HG03432 (cell line): ENCODE data around the gene BBC3.

Source experiments
- ATAC-seq: cut with Tn5 transposase; IDR thresholded peaks from one replicate; pipeline ENCODE4 v1.9.1; 2021; ENCODE audit warnings: mild to moderate bottlenecking, moderate library complexity; ENCODE audit not compliant: unreplicated experiment

BBC3 gene

DNA sequence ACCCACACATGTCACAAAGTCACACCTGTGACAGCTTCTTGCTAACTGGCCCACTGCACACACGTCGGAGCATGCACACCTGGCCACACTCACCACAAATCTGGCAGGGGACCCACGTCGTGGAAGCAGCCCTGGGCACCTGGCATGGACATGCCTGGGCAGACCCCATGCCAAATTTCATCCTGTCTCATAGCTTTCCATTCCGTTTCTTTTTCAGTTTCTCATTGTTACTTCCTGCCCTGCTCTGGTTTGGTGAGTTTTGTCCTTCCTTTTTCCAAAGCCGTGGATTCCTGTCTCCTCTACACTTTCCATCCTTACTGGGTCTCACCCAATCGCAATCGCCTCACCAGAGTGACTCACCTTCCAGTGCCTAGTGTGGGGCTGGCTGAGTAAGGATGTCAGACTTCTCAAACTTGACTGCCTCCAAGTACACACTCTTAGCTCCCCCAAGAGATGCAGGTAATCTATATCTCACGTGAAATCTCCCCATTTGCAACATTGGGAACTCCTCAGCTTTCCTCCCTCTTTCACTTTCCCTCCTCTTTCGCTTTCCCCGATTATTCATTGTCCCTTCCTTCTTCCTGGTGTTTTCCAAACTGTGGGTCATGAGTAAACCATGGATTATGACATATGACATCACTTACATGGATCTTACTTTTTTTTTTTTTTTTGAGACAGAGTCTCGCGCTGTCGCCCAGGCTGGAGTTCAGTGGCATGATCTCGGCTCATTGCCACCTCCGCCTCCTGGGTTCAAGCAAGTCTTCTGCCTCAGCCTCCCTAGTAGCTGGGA lies 1.6 kb upstream of the BBC3 start:
- no peak for ATAC-seq

DNA sequence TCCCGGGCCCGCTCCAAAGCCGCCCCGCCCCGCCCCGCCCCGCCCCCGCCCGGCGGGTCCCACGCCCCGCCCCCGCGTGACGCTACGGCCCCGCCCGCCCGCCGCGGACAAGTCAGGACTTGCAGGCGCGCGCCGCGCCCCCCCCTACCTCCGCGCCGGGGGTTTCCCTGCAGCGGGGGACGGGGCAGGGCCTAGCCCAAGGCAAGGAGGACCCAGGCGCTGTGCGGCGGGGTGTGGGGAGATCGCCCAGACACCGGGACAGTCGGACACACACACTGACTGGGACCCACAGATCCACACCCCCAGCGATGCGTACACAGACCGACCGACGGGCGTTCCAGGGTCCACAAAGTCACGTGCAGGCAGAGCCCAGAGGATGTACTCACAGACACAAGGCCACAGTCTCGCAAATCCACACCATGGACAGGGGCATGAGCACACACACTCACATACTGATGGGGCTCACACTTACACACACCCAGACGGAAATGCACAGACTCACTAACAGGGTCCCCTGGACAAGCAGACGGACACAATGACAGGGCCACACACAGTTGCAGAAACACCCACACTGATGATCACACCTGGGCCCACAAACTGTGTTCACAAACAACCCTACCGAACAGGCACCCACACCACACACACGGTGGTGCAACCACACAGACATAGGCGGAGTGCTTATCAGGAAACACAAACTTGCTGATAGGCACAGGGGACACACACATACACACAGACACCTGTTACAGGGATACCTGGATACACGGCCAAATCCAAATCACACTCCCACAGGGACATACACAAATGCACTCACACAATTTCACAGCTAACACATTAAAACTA lies 436 bp upstream of the BBC3 start:
- peak; percentile 34 for ATAC-seq

DNA sequence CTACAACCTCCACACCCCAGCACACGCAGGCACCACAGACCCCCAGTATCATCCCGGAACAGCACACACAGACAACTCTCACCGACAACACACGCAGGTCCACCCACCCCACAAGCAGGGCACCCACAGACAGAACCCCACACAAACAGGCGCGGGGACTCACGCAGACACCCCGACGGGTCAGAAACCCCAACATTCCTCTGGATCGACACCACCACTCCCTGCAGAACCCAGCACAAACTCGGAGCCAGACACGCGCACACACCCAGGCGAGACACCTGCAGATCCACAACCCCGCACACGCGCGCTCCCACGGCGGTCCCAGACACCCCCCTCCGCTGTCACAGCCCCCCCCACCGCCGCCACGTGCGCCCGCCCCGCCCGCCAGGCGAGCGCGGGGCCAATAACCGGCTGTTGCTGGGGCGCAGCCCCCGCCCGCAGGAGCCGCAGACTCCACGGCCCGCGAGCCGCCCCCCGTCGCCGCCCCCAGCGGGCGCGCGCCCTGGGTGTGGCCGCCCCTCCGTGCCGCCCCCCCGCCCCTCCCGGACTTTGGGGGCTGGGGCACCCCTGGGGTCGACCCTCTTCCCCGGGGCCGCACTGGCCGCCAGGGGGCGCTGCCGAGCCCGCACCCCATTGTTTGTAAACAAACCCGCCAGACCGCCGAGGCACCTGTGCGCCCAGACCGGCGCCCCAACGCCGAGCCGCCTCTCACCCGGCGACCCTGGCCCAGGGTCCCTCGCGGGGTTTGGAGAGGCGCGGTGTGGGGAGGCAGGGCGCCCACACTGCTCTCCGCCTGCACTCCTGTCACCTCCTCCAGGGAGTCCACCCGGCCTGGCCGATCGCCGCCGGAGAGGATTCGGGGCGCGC lies 712 bp downstream of the BBC3 start:
- ATAC-seq: peak; percentile 31

DNA sequence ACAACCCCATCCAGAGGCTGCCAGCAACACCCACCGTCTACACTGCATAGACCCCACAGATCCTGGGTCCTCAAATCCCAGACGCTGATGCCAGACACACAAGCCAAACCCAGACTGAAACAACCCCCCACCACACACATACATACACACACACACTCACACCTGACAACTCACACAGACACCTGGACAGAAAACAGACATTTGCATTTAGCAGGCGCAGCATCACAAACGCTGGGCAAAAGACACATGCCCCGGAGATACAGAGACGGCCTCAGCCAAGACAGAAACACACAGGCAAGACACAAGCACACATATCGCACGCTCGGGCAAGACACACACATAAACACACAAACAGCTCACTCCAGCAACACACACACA lies 1.3 kb downstream of the BBC3 start:
- ATAC-seq: no peak

DNA sequence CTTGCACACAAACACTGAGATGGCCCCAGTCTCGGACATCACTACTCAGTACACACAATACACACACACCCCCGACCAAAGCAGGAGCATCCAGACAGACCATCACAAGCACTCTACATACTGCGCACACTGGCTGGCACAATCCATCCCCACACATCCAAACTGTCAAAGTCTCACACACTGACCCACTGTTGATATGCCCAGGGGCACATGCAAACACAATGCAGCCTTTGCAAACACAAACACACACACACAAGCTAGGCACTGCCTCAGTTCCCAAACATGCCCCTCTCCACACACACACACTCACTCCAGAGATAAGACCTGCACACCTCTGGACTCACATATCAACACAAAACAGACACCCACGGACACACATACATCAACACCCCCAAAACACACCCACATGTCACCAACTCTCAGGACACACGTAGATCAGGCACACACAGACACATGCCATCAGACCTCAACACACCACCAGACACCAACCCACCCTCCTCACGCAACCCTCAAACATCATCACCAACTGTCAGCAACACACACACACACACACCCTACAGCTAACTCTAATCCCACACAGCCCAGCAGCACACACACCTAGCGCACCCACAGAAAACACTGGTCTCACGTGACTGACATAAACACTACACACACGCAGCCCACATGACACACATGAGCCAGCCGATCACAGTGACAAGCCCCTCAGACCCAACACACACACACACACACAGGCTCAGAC lies 1.9 kb downstream of the BBC3 start:
- ATAC-seq: no peak

DNA sequence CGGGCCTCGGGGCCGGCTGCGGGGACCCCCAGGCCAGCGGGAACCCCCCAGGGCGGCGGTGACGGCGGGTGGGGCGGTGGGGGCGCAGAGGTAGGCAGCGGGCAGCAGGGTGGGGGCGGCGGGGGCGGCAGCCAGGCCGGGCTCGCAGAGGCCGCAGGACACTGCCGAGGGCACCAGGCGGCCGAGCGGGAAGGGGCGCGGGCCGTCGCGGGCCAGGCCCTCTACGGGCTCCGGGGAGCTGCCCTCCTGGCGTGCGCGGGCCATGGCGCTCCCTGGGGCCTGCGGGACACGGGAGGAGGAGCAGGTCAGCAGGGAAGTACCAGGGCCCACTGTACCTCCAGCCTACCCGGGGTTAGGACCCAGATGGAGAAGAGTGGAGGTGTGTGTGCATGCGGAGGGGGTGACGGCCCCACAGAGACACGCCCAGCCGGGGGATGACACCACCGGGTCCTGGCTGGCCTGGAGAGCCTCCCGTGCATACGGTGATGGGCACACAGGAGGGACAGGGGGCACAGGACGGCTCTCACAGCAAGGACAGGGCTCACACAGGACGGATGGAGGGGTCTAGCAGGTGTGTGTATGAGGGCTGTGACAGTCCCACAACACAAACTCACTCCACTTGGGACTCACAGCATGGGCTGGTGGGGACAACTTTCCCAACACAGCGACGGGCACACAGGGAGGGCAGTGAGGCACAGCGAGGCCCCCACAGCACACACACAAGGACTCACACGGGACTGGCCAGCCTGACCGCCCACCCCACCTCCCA lies 2.6 kb downstream of the BBC3 start:
- ATAC-seq: no peak

DNA sequence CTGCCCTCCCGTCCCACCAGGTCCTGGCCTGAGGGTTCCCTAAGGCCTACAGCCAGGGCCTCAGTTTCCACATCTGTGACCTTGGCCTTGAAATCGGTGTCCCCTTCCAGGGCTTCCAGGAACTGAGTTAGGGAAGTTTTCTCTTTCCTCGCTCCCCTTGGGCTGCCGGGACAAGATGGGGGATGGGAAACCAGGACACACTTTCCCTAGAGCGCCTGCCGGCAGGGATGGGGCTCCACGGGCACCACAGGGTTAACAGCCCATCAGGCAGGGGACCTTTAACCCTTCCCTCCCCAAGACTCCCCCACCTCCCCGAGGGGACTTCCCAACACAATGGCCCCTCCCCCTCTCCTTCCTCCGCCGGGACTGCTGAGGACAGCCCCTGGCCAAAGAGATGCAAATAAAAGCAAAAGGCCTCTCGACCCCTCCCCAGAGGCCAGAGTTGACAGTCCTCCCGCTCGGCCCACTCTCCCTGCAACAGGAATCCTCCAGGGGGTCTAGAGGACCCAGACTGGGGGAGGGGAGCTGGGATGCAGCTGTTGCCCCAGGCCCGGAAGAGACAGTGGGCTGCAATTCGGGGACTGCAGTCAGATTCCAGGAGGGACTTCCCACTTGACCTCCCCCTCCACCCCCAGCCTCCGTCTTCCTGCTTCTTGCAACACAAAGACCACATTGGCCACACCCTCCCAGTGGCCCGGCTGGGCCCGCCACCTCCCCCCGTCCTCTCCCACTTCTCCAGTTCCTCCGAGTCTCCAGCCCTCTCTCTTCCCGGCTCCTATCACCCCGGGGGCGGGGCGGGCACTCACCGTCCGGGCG lies 3.4 kb downstream of the BBC3 start:
- no peak for ATAC-seq

DNA sequence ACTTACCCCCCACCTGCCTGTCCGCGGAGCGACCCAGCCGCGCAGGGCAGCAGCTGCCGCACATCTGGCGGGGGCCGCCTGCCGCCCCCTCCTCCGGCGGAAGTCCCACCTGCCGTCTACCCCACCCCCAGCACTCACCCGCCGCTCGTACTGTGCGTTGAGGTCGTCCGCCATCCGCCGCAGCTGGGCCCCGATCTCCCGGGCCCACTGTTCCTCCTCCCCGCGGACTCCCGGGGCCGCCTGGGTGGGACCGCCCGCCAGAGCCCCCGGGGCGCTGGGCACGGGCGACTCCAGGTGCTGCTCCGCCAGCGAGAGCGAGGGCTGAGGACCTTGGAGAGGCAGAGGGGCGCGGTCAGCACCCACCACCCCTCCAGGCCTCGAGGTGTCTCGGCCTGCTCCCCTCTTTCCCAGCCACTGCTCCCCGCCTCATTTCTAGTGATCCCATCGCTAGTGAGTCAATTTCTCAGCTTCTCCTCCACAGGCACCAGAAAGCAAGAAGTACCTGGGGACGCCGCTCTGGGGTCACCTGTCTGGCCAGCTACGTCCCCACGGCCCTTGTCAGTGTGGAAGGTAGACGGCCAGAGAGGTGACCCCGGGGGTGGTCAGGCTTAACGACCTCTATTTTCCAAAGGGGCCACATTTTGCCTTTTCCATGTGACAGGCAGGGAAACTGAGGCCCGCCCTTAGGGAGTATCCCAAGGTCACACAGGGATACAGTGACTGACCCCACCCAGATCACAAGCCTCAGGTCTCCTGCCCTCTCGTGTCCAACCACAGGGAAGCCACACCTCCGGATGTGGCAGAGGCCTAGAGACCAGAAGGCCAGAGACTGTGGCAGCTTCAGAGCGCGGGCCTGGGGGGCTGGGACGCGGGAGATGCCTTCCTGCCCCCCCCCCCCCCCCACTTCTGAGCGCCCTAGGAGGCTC lies 4.3 kb downstream of the BBC3 start:
- peak; percentile 26 for ATAC-seq

DNA sequence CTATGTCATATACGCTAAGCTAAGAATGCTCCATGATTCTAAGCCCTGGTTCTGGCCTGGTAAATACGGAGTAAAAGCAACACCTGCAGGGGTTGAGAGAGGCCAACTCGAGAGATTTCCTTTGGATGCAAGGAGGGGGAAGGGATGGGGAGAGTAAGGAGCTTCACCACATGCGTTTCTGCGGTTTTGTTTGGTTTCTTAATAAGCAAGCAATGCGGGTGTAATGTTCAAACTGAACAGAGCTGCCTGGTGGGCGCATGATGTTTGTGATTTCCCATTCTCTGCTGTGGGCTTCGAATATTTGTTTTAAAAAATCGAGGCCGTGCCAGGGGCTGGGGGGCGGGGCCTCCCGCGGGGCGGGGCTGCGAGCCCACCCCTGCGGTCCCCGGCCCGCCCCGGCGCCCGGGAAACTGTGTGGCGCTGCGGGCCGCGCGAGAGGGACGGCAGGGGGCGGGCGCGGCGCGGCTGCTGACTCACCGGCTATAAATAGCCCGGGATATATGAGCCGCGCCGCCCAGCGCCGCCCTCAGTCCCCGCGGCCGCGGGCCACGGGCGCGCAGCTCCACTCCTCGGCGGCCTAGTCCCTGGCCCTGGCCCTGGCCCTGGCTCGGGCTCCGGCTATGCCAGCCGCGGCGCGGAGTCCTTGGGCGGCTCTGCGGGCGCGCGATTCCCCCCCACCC lies 5.1 kb downstream of the BBC3 start:
- peak; percentile 40 for ATAC-seq

DNA sequence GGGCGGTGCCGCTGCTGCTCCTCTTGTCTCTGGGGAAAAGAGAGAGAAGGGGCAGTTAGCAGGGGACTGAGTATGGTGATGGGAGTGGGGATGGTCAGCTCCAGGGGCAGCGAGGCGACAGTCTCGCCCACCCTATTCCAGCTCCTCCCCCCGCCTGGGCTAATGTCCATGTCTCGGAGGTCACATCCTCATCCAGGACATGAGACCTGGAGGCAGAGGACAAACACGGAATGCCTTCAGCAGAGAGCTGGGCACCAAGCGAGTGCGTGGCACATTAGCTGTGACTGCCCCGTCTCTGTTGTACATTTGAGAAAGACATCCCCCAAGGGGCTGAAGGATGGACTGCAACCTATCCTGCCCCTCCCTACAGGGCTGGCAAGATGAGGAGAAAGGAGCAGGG lies 9.1 kb downstream of the BBC3 start:
- ATAC-seq: no peak

DNA sequence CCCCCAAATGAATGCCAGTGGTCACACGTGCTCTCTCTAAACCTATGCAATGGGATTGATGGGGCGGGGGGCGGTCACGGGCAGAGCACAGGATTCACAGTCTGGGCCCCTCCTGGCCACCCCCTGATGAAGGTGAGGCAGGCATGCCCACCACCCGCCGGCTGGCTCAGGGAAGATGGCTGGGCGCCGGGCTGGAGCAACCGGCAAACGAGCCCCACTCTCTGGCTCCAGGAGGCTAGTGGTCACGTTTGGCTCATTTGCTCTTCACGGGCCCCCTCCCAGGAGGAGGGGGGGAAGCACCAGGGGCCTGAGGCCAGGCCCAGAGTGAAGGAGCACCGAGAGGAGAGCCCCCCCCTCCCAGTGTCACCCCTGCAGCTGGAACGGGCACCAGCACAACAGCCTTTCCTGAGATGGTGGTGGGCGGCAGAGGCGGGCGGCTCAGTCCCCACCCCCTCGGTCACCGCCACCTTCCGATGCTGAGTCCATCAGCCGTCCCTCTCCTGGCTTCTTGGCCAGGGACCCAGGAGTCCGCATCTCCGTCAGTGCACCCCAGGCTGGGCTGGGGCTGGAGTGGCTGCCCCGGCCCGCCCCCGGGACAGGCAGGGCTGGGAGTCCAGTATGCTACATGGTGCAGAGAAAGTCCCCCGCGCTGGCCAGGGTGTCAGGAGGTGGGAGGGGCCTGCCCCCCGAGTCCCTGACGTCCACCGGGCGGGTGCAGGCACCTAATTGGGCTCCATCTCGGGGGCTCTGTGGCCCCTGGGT lies 9.7 kb downstream of the BBC3 start:
- no peak for ATAC-seq

DNA sequence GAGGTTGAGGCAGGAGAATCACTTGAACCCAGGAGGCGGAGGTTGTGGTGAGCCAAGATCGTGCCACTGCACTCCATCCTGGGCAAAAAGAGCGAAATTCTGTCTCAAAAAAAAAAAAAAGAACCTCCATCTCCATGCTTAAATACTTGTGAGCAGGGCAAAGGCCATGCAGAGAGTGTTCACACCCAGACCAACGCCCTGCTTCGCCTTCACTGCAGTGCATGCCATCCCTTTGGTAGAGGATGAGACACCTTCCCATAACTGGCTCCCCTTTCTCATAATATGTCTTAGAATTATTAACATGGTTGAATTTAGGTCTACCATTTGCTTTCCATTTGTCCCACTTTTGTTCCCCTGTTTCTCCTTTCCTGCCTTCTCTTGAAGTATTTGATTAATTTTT lies 15.4 kb downstream of the BBC3 start:
- ATAC-seq: no peak

DNA sequence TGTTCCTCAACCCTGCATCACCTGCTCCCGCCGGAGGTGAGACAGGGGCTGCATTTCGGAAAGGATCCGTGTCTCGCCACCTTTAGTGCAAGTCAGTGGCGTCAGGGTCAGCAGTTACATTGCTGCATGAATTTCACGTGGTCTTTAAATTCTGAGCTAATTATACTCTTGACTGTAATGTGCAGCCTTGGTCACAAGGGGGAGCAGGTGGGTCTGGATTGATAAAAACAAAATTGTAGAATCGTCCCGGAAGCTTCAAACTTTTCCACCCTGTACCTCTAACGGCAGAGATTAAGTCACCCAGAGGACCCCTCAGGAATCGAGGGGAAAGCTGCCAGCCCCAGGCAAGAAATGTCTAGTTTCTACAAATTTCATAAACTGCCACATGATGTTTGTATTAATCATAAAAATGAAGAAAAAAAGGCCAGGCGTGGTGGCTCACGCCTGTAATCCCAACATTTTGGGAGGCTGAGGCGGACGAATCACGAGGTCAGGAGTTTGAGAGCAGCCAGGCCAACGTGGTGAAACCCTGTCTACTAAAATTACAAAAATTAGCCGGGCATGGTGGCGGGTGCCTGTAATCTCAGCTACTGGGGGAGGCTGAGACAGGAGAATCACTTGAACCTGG lies 20.2 kb downstream of the BBC3 start:
- no peak for ATAC-seq

DNA sequence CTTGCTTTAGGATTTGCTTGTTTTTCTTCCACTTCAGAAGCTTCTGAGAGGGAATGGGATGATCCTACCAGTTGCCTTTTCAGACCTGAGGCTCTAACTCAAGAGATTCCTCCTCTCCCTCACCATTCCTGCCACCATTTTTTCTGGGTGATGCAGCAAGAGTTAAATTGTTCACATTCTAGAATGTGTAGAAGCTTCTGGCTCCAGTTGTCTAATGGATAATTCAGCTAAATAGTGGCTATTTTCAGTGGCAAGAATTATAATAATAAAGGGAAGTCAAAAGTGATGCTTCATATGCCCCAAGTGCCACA lies 20.9 kb downstream of the BBC3 start:
- no peak for ATAC-seq

DNA sequence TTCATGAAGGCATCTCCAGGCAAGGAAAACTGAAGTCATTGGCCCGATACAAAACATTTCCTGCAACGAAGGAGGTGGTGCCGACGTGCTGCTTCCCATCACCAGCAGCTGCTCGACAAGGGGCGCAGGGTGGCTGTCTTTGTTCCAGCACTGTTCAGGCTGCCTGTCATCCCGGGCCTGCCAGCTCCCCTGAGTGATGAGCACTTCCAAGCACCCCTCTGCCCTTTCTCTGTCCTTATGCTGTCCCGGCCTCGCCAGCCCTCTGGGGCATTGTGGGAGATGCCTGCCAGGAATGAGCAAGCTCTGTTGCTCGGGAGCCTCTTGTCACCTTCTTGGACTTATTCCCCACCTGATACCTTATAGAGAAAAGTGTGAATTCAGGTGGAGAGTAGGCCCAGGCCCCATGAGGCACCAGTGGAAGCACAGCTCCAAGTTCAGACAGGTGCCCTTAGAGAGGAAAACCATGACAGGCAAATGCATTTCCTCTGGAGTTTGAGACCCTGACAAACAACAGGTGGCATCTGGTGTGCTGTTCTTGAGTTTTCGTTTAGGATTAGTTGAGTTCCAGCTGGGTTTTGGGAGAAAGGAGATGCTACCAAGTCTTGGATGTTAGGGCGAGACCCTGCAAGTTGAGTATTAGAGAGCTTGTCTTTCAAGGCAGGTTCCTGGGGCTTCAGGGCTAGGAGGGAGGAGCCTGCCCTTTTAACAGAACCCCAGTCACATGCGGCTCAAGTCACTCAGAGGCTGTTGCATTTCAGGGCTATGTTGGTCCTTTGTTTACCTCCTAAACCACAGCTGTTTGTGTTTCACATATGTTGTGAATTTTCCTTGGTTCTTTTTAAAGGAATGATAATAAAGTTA lies 21.4 kb downstream of the BBC3 start:
- ATAC-seq: no peak

DNA sequence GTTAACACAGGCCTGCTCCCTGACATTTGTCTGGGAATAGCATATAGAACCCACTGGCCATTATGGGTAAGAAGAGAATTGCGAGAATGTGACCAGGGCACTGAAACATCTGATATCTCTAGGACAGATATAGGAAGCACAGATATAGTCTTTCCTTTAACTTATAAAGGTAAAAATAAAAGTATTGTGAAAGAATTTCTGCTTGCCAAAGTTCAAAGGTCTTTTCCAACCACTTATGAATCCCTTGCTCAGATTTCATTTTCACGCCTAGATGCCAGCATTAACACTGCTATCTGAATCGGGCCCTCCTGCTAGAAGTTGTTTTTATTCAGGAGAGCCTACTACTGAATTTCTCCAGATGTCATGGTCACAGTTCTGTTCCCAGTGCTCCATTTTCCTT lies 27.7 kb downstream of the BBC3 start:
- ATAC-seq: no peak
